Islet precursor cell (in vitro differentiated cells): Measurements from ENCODE around the gene NUMB.

Source experiments
- DNase-seq: peaks from one replicate; pipeline ENCODE4 v3.0.0-alpha.2; 2018

NUMB gene

GRCh38 chr14:73458183-73458976, at the start of gene NUMB:
TSS of gene NUMB (minus strand) at chr14:73458546. CDS start at chr14:73355751, 102,795 bp downstream.
- DNase-seq = peak; percentile 100

- no peak for DNase-seq
These were observed 45.3 kb upstream of the NUMB start for GRCh38 chr14:73503648-73504047.

- no peak for DNase-seq
These were observed 43.8 kb upstream of the NUMB start for GRCh38 chr14:73502017-73502619.

- no peak for DNase-seq
These were observed 42.0 kb upstream of the NUMB start for GRCh38 chr14:73500360-73500759.

GRCh38 chr14:73494593-73494992, 36.2 kb upstream of the NUMB start:
- no peak for DNase-seq

- no peak for DNase-seq
These were observed 34.3 kb upstream of the NUMB start for GRCh38 chr14:73492670-73493069.

GRCh38 chr14:73492043-73492552, 33.8 kb upstream of the NUMB start:
- no peak for DNase-seq

GRCh38 chr14:73491256-73492042, 33.1 kb upstream of the NUMB start:
- peak; percentile 84 for DNase-seq

- DNase-seq = peak; percentile 86
These were observed 31.3 kb upstream of the NUMB start for GRCh38 chr14:73489481-73490175.

GRCh38 chr14:73478684-73479083, 20.3 kb upstream of the NUMB start:
- no peak for DNase-seq

- no peak for DNase-seq
These were observed 19.4 kb upstream of the NUMB start for GRCh38 chr14:73477618-73478266.

GRCh38 chr14:73476451-73476931, 18.1 kb upstream of the NUMB start:
- DNase-seq = no peak

- DNase-seq = no peak
These were observed 16.6 kb upstream of the NUMB start for GRCh38 chr14:73474952-73475351.

GRCh38 chr14:73472185-73473114, 14.1 kb upstream of the NUMB start:
- no peak for DNase-seq

GRCh38 chr14:73471582-73472184, 13.3 kb upstream of the NUMB start:
- no peak for DNase-seq

- no peak for DNase-seq
These were observed 10.6 kb upstream of the NUMB start for GRCh38 chr14:73468828-73469375.

GRCh38 chr14:73467800-73468199, 9.5 kb upstream of the NUMB start:
- DNase-seq = no peak

- peak; percentile 63 for DNase-seq
These were observed 9.0 kb upstream of the NUMB start for GRCh38 chr14:73467377-73467776.

GRCh38 chr14:73466861-73467260, 8.5 kb upstream of the NUMB start:
- no peak for DNase-seq

GRCh38 chr14:73465823-73466532, 7.6 kb upstream of the NUMB start:
- no peak for DNase-seq
